ENCODE results near the gene SDK2. TPM values are rescaled to one million over a fixed set of nuclear protein-coding genes. Genes with fewer than 3 reads are reported as not detected.

The SDK2 gene
- total RNA-seq, 1 donor from 2014 or later = 11.0 TPM

DNA sequence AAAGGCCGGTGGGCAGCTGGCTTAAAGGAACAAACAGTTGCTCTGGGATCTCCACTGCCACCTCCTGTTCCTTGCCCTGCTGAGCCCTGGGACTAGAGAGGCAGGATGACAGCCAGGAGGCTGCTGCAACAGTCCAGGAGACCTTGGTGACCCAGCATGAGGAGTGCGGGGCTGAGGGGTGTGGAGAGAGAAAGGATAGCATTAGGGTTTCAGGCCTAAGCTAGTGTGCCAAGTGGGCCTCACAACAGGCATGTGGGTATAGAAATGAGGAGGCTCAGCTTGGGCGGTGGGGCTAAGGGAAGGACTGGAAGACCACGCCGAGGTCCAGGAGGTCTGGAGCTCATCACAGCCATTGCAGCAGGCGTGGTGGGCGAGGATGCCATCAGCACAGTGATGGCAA, 39.8 kb downstream of the SDK2 start:
- Histone ChIP-seq H3K9me3 (ENCODE audit: control insufficient read depth in 3 of 3, low read length in 3 of 3) (no peaks in the 10 kb centered on the region), H3K27me3 (ENCODE audit: control insufficient read depth in 3 of 3, insufficient read depth in 3 of 3, low read length in 3 of 3) (peaks cover 0 to 23% (median 11%) of the 10 kb centered on the region in 3 donors), H3K36me3 (ENCODE audit: control insufficient read depth in 3 of 3, insufficient read depth in 3 of 3, low read length in 3 of 3) (no peaks in the 10 kb centered on the region), H3K4me3 (ENCODE audit: low read length in 3 of 3) (no peak overlapping the region), H3K4me1 (ENCODE audit: control insufficient read depth in 3 of 3, insufficient read depth in 3 of 3, low read length in 3 of 3) (no peaks in the 10 kb centered on the region), H3K9ac (ENCODE audit: low read depth in 1 of 3, low read length in 3 of 3) (no peak overlapping the region), H3K27ac (ENCODE audit: low read depth, low read length) (no peak overlapping the region)

DNA sequence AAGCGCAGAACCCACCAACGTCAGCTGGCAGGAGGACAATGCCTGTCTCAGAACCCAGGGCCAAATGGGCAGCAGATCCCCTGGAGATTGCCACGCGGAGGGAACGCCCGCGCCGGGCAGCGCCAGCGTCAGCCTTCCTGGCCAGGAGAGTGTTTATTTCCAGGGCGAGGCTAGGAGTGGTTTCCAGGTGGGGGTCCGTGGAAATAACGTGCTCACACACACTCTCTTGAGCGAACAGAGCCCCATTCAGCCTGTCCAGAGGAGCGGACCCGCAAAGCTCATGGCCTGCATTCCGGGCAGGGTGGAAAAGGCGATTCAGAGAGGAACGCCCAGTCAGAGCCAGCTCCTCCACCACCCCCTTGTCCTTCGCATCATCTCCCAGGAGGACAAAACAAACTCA, 40.3 kb downstream of the SDK2 start:
- no peak overlapping the region for H3K27ac ChIP-seq (ENCODE audit: low read depth, low read length)
- H3K9ac ChIP-seq (ENCODE audit: low read depth in 1 of 3, low read length in 3 of 3) = no peak overlapping the region
- H3K4me3 ChIP-seq (ENCODE audit: low read length in 3 of 3) = no peak overlapping the region
- H3K36me3 ChIP-seq (ENCODE audit: control insufficient read depth in 3 of 3, insufficient read depth in 3 of 3, low read length in 3 of 3) = no peaks in the 10 kb centered on the region
- H3K4me1 ChIP-seq (ENCODE audit: control insufficient read depth in 3 of 3, insufficient read depth in 3 of 3, low read length in 3 of 3) = no peaks in the 10 kb centered on the region
- H3K27me3 ChIP-seq (ENCODE audit: control insufficient read depth in 3 of 3, insufficient read depth in 3 of 3, low read length in 3 of 3) = peaks cover 0 to 18% (median 11%) of the 10 kb centered on the region in 3 donors
- no peaks in the 10 kb centered on the region for H3K9me3 ChIP-seq (ENCODE audit: control insufficient read depth in 3 of 3, low read length in 3 of 3)

DNA sequence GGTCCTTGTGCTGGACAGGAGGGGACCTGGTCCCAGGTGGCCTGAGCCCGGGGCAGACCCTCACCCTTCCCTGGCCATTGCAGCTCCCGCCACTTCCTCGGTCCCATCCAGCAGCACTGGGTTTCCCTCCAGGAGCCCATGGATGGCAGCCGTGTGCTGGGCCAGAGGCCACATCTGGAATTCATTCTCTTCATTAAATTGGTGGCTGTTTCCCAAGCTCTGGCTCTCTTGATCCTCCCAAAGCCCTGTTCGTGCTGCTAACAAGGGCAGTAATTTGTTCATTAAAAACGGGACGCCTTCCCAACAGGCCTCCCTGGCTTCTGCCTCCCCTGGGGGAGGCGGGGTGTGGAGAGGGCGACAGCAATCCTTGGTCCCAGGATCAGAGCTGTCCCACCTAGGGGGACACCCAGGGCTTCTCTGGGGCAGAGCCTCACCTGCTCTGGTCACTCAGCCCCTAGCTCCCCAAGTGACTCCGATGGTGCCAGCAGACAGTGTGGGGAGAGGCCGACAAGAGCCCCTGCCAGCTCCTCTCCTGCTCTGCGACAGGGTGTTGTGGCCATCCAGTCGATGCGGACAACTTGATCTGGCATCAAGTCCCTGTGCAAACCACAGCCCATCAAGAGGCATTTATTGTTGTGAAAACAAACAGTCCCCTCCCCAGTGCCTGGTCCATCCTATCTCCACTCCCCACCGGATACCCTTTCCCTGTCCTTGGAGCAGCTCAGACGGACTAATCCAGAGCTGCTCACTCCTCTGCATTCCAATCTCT, 44.0 kb downstream of the SDK2 start:
- Histone ChIP-seq H3K9ac (ENCODE audit: low read depth in 1 of 3, low read length in 3 of 3) (no peak overlapping the region), H3K27ac (ENCODE audit: low read depth, low read length) (no peak overlapping the region), H3K9me3 (ENCODE audit: control insufficient read depth in 3 of 3, low read length in 3 of 3) (no peaks in the 10 kb centered on the region), H3K4me1 (ENCODE audit: control insufficient read depth in 3 of 3, insufficient read depth in 3 of 3, low read length in 3 of 3) (peaks cover 0 to 3% (median 1%) of the 10 kb centered on the region in 3 donors), H3K4me3 (ENCODE audit: low read length in 3 of 3) (no peak overlapping the region), H3K27me3 (ENCODE audit: control insufficient read depth in 3 of 3, insufficient read depth in 3 of 3, low read length in 3 of 3) (peaks cover 0 to 14% (median 11%) of the 10 kb centered on the region in 3 donors), H3K36me3 (ENCODE audit: control insufficient read depth in 3 of 3, insufficient read depth in 3 of 3, low read length in 3 of 3) (no peaks in the 10 kb centered on the region)

DNA sequence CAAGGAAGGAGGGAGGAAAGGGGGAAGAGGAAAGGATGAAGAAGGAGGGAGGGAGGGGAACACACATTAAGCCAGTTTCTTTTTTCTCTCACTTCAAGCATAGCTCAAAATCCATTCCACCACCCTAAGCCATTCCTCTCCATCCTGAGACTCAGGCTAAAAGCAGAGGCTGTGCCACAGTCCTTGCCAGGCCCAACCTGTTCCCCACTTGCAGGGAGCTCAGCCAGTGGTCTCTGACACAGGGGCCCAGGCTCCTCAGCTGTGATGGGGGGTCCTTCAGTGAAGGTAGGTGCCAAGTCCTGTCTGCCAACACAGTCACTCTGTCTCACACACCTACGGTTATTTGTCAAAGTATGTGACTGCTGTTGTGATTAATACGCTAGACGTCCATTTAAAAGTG, 44.6 kb downstream of the SDK2 start:
- H3K4me3 ChIP-seq (ENCODE audit: low read length in 3 of 3) = no peak overlapping the region
- H3K9me3 ChIP-seq (ENCODE audit: control insufficient read depth in 3 of 3, low read length in 3 of 3) = no peaks in the 10 kb centered on the region
- H3K27me3 ChIP-seq (ENCODE audit: control insufficient read depth in 3 of 3, insufficient read depth in 3 of 3, low read length in 3 of 3) = peaks cover 0 to 14% (median 11%) of the 10 kb centered on the region in 3 donors
- H3K27ac ChIP-seq (ENCODE audit: low read depth, low read length) = no peak overlapping the region
- H3K4me1 ChIP-seq (ENCODE audit: control insufficient read depth in 3 of 3, insufficient read depth in 3 of 3, low read length in 3 of 3) = peaks cover 0 to 8% (median 5%) of the 10 kb centered on the region in 3 donors
- H3K36me3 ChIP-seq (ENCODE audit: control insufficient read depth in 3 of 3, insufficient read depth in 3 of 3, low read length in 3 of 3) = no peaks in the 10 kb centered on the region
- H3K9ac ChIP-seq (ENCODE audit: low read depth in 1 of 3, low read length in 3 of 3) = no peak overlapping the region

DNA sequence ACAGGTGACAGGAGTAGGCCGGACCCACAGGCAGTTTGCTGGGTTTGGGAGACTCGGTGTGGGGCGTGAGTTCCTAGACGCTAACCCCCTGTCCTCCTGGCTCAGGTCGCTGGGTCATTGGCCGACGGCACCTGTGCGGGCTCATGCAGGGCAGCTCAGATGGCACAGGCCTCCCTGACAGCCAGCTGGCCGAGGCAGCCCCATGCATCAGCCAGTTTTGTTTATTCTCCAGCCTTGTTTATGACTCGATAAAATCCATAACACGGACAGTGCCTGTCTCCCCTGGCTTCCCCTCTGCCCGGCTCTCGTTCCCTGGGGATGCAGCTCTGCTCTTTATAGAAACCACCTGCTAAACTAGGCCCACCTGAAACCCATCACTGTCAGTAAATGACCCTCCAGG, 46.0 kb downstream of the SDK2 start:
- H3K27ac ChIP-seq (ENCODE audit: low read depth, low read length) = no peak overlapping the region
- H3K36me3 ChIP-seq (ENCODE audit: control insufficient read depth in 3 of 3, insufficient read depth in 3 of 3, low read length in 3 of 3) = no peaks in the 10 kb centered on the region

DNA sequence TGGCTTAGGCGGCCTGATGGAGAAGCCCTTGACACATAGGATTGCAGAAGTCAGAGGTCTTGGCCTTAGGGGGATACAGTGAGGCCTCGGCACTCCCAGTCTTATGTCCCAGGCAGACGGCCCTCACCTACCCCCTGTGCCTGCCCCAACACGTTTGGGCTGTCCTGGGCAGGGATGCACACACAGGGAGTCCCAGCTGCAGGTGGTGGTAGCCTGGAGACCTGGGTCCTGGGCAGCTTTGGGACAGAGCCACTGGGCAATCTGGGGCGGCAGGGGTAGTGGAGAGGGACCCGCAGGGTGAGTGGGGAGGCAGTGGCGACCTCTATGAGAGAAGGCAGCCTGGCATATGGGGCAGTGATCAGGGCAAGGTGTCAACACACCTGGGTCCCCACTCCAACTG, 48.3 kb downstream of the SDK2 start:
- no peak overlapping the region for H3K9ac ChIP-seq (ENCODE audit: low read depth in 1 of 3, low read length in 3 of 3)
- H3K9me3 ChIP-seq (ENCODE audit: control insufficient read depth in 3 of 3, low read length in 3 of 3) = no peaks in the 10 kb centered on the region
- H3K4me1 ChIP-seq (ENCODE audit: control insufficient read depth in 3 of 3, insufficient read depth in 3 of 3, low read length in 3 of 3) = peaks cover 0 to 16% (median 7%) of the 10 kb centered on the region in 3 donors
- H3K36me3 ChIP-seq (ENCODE audit: control insufficient read depth in 3 of 3, insufficient read depth in 3 of 3, low read length in 3 of 3) = no peaks in the 10 kb centered on the region
- peaks cover 0 to 22% (median 4%) of the 10 kb centered on the region in 3 donors for H3K27me3 ChIP-seq (ENCODE audit: control insufficient read depth in 3 of 3, insufficient read depth in 3 of 3, low read length in 3 of 3)
- H3K4me3 ChIP-seq (ENCODE audit: low read length in 3 of 3) = no peak overlapping the region
- no peak overlapping the region for H3K27ac ChIP-seq (ENCODE audit: low read depth, low read length)

More for the DNA sequence above, 46.0 kb downstream of the SDK2 start:
- Histone ChIP-seq H3K9ac (ENCODE audit: low read depth in 1 of 3, low read length in 3 of 3) (no peak overlapping the region), H3K27me3 (ENCODE audit: control insufficient read depth in 3 of 3, insufficient read depth in 3 of 3, low read length in 3 of 3) (peaks cover 0 to 14% (median 7%) of the 10 kb centered on the region in 3 donors), H3K4me1 (ENCODE audit: control insufficient read depth in 3 of 3, insufficient read depth in 3 of 3, low read length in 3 of 3) (peaks cover 0 to 9% (median 5%) of the 10 kb centered on the region in 3 donors), H3K4me3 (ENCODE audit: low read length in 3 of 3) (no peak overlapping the region), H3K9me3 (ENCODE audit: control insufficient read depth in 3 of 3, low read length in 3 of 3) (no peaks in the 10 kb centered on the region)

DNA sequence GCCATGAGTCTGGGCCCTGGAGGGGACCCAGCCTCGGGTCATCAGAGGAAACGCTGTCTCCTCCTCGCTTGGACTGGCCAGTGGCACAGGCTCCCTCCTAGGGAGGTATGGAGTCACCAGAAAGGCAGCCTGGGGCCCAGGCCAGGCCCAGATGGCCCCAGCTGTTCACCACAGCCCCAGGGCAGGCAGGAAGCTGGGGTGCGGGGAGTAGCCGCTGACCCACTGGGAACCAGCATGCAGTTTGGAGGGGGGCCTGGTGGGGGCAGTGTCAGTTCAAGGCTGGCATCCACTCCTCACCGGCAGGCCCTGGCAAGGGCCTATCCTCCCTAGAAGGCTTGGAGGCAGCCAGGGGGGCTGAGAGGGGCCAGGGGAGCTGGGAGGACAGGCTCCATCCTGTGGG, 48.8 kb downstream of the SDK2 start:
- H3K27ac ChIP-seq (ENCODE audit: low read depth, low read length) = no peak overlapping the region
- no peak overlapping the region for H3K4me3 ChIP-seq (ENCODE audit: low read length in 3 of 3)
- no peaks in the 10 kb centered on the region for H3K9me3 ChIP-seq (ENCODE audit: control insufficient read depth in 3 of 3, low read length in 3 of 3)
- H3K9ac ChIP-seq (ENCODE audit: low read depth in 1 of 3, low read length in 3 of 3) = peak overlapping the region in 1 of 3 donors; percentile 33
- H3K36me3 ChIP-seq (ENCODE audit: control insufficient read depth in 3 of 3, insufficient read depth in 3 of 3, low read length in 3 of 3) = no peaks in the 10 kb centered on the region
- peaks cover 0 to 22% (median 6%) of the 10 kb centered on the region in 3 donors for H3K27me3 ChIP-seq (ENCODE audit: control insufficient read depth in 3 of 3, insufficient read depth in 3 of 3, low read length in 3 of 3)
- H3K4me1 ChIP-seq (ENCODE audit: control insufficient read depth in 3 of 3, insufficient read depth in 3 of 3, low read length in 3 of 3) = peaks cover 0 to 16% (median 7%) of the 10 kb centered on the region in 3 donors

DNA sequence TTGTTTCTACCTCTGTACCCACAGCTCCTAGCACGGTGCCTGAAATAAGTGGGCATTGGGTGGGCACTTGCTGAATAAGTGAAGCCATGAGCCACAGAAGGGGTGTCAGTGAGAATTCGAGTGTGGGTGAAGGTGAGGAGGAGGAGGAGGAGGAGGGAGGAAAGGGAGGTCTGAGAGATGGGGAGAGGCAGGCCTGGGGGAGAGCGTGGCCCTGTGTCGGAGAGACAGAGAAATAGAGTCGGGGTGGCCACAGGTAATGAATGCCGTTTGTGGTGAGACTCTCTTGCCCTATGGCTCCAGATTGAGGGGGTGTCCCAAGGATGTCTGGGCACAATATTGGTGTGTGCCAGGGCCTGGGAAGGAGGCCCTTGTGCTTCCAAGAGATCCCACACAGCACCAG, 49.2 kb downstream of the SDK2 start:
- Histone ChIP-seq H3K36me3 (ENCODE audit: control insufficient read depth in 3 of 3, insufficient read depth in 3 of 3, low read length in 3 of 3) (no peaks in the 10 kb centered on the region), H3K9ac (ENCODE audit: low read depth in 1 of 3, low read length in 3 of 3) (peak overlapping the region in 1 of 3 donors; percentile 33), H3K4me1 (ENCODE audit: control insufficient read depth in 3 of 3, insufficient read depth in 3 of 3, low read length in 3 of 3) (peaks cover 0 to 16% (median 7%) of the 10 kb centered on the region in 3 donors), H3K27ac (ENCODE audit: low read depth, low read length) (no peak overlapping the region), H3K9me3 (ENCODE audit: control insufficient read depth in 3 of 3, low read length in 3 of 3) (no peaks in the 10 kb centered on the region), H3K4me3 (ENCODE audit: low read length in 3 of 3) (no peak overlapping the region), H3K27me3 (ENCODE audit: control insufficient read depth in 3 of 3, insufficient read depth in 3 of 3, low read length in 3 of 3) (peaks cover 0 to 24% (median 10%) of the 10 kb centered on the region in 3 donors)

DNA sequence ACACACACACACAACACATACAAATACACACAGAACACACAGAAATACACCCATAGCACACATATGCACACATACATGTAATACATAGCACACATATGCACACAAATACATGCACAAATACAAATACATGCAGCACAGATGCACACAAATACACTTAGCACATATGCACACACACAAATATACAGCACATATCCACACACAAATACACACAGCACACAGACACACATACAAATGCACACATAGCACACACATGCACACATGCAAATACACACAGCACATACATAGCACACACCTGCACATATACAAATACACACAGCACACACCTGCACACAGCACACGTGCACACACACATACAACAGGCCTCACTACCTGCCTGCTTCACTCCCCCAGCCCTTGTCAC, 49.6 kb downstream of the SDK2 start:
- no peaks in the 10 kb centered on the region for H3K9me3 ChIP-seq (ENCODE audit: control insufficient read depth in 3 of 3, low read length in 3 of 3)
- peaks cover 0 to 26% (median 12%) of the 10 kb centered on the region in 3 donors for H3K27me3 ChIP-seq (ENCODE audit: control insufficient read depth in 3 of 3, insufficient read depth in 3 of 3, low read length in 3 of 3)
- H3K27ac ChIP-seq (ENCODE audit: low read depth, low read length) = no peak overlapping the region
- H3K36me3 ChIP-seq (ENCODE audit: control insufficient read depth in 3 of 3, insufficient read depth in 3 of 3, low read length in 3 of 3) = no peaks in the 10 kb centered on the region
- no peak overlapping the region for H3K4me3 ChIP-seq (ENCODE audit: low read length in 3 of 3)
- H3K4me1 ChIP-seq (ENCODE audit: control insufficient read depth in 3 of 3, insufficient read depth in 3 of 3, low read length in 3 of 3) = peaks cover 0 to 16% (median 7%) of the 10 kb centered on the region in 3 donors
- H3K9ac ChIP-seq (ENCODE audit: low read depth in 1 of 3, low read length in 3 of 3) = no peak overlapping the region

DNA sequence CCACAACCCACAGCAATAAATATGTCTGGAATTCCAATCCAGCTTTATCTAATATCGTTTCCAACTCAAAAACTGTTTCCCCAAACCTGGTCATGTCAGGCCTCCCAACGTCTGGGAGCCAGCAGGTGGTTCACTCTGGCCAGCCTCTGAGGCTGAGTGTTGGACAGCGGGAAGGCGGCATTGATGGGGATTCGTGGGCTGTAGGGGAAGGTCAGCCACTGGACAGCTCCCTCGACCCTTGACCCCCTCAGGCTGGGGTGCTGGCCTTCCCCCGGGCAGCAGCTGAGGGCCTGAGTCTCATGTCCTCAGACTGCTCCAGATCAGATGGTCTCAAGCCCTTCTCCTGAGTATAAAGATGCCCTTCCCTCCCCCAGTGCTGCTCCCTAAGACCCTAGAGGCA, 50.2 kb downstream of the SDK2 start:
- H3K27me3 ChIP-seq (ENCODE audit: control insufficient read depth in 3 of 3, insufficient read depth in 3 of 3, low read length in 3 of 3) = peaks cover 0 to 26% (median 12%) of the 10 kb centered on the region in 3 donors
- peaks cover 0 to 16% (median 7%) of the 10 kb centered on the region in 3 donors for H3K4me1 ChIP-seq (ENCODE audit: control insufficient read depth in 3 of 3, insufficient read depth in 3 of 3, low read length in 3 of 3)
- no peaks in the 10 kb centered on the region for H3K36me3 ChIP-seq (ENCODE audit: control insufficient read depth in 3 of 3, insufficient read depth in 3 of 3, low read length in 3 of 3)
- H3K4me3 ChIP-seq (ENCODE audit: low read length in 3 of 3) = no peak overlapping the region
- H3K27ac ChIP-seq (ENCODE audit: low read depth, low read length) = no peak overlapping the region
- no peak overlapping the region for H3K9ac ChIP-seq (ENCODE audit: low read depth in 1 of 3, low read length in 3 of 3)
- no peaks in the 10 kb centered on the region for H3K9me3 ChIP-seq (ENCODE audit: control insufficient read depth in 3 of 3, low read length in 3 of 3)

Data from skeletal muscle tissue (tissue), 4 donors.